Activated CD8-positive, alpha-beta memory T cell treated with anti-CD3 and anti-CD28 coated beads, Interleukin-2, amount 50 U/mL, for 4 hours (primary cell): ENCODE results near the gene TRAPPC4.
"Not testable (repeated sequence)": the region's sequence is repeated elsewhere in the genome, so short reads cannot be mapped to it uniquely, and the experiment has no call there.

ENCODE experiments used
- DNase-seq: peaks from one replicate; pipeline ENCODE4 v3.0.0-alpha.2; 2020

The TRAPPC4 gene

DNA sequence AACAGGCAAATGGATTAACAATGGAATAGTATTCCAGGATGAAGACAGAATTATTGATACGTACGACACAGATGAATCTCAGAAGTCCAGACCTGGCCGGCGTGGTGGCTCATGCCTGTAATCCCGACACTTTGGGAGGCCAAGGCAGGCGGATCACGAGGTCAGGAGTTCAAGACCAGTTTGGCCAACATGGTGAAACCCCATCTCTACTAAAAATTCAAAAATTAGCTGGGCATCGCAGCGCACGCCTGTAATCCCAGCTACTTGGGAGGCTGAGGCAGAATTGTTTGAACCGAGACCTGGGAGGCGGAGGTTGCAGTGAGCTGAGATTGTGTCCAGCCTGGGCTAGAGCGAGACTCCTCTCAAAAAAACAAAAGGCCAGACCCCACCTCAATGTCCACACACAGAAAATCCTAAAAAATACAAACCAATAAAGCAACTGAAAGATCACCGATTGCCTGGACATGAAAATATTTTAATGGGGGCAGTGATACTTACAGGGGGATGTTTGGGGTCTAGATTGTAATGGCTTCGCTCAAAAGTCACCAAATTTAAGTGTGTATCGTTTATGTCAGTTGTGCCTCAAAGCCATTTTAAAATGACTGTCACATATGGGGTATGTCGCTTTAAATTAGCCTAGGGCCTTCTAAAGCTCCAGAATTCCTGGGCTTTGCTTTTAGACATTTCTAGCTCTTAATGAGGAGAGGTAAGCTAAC, 4.2 kb upstream of the TRAPPC4 start:
- no peak for DNase-seq

DNA sequence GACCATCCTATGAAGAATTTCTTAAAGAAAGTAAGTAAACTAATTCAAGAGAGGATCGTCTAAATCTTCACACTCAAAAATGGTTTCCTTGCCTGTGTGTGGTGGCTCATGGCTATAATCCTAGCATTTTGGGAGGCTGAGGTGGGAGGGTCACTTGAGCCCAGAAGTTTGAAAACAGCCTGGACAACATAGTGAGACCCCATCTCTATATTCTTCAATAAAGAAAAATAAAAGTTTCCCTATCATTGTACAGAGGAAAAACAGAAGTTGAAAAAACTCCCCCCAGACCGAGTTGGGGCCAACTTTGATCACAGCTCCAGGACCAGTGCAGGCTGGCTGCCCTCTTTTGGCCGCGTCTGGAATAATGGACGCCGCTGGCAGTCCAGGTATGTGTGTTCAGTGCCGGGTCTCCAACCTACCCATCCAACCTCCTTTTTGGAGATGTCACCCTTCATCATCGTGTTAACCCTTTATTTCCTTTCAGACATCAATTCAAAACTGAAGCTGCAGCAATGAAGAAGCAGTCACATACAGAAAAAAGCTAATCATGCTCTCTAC, 3.4 kb upstream of the TRAPPC4 start:
- DNase-seq = no peak

DNA sequence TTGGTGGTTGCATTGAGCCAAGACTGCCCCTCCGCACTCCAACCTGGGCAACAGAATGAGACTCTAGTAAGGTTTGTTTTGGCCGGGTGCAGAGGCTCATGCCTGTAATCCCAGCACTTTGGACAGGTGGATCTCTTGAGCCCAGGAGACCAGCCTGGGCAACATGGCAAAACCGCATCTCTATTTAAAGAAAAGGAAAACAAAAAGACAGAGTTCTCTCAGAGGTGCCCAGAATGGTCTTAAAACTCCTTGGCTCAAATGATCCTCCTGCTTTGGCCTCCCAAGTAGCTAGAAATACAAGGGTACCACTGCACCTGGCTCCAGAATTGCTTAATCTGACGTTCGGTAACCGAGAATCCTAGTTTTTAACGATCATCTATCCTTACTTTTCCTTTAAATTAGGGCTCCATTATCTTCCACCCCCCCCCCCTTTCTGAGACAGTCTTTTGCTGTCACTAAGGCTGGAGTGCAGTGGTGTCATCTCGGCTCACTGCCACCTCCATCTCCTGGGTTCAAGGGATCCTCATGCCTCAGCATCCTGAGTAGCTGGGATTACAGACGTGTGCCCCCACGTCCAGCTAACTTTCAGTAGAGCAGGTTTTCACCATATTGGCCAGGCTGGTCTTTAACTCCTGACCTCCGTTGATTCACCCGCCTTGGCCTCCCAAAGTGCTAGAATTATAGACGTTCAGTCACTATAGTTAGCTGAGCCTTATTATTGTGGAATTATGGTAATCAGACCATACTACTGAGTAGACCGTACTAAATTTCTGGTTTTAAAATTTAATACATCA, 2.2 kb upstream of the TRAPPC4 start:
- DNase-seq = no peak

DNA sequence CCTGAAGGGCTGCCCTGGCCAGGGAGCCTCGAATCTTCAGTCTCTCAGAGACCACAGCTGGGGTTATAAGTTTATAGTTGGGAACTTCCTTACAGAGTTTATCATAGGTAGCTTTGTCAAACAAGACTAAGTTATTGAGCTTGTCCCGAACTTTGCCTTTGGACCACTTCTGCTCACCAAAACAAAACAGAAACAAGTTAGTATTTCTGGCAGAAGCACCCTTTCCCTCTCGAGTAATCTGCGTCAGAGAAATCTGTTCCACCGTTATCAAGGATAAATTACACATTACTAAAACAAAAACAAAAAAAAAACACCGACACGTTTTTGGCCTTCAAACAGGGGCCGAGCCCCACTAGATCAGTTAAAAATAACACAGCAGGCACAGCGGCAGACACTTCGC, 1.2 kb upstream of the TRAPPC4 start:
- DNase-seq = not testable (repeated sequence)

DNA sequence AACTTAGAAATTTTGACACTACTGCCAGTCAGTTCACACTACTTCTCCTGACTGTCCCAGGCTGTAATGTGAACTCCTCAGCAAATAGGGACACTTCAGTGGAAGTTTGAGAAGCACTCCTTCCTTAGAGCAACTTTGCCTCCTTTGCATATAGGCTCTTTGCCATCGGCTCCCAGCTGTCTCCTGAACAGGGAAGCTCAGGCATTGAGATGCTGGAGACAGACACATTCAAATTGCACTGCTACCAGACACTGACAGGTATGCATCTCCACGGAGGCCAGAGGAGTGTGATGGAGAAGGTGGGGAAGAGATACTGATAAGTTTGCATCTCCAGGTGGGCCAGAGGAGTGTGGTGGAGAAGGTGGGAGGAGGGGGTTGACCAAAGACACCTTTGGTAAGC, 1.4 kb downstream of the TRAPPC4 start:
- DNase-seq = no peak

DNA sequence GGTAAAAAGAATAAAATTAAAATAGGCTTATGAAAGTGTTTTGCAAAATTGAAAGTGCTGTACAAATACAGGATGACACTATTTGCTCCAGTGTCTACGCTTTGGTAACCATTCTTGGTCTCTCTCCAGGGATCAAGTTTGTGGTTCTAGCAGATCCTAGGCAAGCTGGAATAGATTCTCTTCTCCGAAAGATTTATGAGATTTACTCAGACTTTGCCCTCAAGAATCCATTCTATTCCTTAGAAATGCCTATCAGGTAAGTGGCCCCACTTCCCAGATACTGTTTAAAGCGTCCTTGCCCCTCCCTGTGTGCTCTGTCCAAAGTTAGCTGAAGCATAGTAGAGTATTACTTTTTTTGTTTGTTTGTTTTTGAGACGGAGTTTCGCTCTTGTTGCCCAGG, 3.1 kb downstream of the TRAPPC4 start:
- no peak for DNase-seq

DNA sequence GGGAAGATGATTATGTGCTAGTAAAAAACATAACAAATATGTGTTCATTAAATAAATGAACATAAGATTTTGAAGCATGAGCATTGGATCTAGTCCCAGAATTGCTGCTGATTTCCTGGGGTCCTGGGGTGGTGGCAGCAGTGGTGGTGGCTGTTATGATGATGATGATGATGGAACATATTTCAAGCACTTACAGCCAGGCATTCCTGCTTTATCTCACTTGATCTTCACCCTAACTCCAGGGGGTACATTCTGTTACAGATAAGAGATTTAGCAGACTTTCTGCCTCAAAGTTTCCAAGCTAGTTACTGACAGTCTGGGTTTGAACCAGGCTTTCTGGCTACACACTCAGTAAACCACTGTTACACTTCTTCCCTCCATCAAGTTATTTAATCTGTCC, 5.2 kb downstream of the TRAPPC4 start:
- no peak for DNase-seq

DNA sequence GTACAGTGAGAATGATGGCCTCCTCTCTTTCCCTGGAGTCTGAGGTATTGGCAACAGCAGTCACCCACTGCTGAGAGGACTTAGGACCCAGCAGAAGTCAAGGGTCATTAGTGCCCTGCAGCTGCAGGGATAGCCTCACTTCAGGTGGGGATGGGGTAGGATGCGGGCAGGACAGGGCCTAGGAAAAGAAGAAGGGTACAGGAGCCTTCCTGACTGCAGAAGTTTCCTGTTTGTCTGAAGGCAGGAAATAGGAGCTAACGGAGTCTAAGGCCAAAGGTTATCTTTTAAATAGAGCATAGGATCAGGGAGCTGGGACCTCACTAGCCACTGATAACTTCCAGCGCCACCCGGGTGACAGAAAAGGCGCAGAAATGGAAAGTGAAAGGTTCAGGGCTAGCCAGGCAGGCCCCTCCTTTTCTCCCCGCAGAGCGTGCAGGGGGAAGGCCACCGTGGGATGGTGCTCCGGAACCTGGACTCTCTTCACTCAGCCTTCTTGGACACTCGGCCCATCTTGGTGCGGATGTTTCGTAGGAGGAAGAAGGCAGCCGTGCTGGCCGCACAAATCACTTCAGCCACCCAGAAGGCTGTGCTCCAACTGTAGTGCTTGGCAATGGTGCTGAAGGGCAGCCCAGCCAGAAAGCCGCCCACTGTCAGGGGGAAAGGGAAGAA, 6.0 kb downstream of the TRAPPC4 start:
- no peak for DNase-seq

DNA sequence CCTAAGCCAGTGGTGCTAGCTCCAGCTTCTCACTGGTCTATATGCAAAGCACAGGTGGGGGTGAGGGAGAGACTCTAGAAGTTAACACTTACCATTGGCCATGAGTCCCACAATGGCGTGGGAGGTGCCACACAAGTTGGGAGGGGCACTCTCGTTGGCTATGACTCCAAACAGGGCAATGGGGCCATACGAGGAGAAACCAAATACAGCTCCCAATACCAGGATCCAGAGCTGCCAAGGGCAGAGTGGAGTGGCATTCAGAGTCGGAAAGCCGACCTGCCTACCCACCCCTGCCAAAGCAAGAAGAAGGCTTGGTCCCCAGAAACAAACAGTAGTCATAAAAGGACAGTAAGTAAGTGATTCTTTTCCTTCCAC, 6.5 kb downstream of the TRAPPC4 start:
- no peak for DNase-seq

DNA sequence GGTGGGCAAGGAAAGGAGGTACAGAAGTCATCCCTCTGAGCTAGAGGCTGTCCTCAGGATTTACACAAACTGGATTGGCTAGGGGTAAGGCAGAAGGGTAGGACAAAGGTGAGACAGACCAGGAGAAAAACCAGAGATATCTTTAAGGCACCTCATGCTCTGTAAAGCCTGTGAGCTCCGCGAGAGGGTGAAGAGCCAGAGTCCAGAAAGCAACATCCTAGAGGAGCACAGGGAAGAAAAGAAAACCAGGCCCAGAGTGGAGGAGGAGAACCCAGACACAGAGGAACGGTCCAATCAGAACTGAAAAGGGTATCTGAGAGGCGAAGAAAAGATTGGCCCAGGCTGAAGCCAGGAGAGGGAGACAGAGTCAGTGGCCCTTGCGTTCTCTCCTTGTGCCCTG, 7.0 kb downstream of the TRAPPC4 start:
- no peak for DNase-seq

DNA sequence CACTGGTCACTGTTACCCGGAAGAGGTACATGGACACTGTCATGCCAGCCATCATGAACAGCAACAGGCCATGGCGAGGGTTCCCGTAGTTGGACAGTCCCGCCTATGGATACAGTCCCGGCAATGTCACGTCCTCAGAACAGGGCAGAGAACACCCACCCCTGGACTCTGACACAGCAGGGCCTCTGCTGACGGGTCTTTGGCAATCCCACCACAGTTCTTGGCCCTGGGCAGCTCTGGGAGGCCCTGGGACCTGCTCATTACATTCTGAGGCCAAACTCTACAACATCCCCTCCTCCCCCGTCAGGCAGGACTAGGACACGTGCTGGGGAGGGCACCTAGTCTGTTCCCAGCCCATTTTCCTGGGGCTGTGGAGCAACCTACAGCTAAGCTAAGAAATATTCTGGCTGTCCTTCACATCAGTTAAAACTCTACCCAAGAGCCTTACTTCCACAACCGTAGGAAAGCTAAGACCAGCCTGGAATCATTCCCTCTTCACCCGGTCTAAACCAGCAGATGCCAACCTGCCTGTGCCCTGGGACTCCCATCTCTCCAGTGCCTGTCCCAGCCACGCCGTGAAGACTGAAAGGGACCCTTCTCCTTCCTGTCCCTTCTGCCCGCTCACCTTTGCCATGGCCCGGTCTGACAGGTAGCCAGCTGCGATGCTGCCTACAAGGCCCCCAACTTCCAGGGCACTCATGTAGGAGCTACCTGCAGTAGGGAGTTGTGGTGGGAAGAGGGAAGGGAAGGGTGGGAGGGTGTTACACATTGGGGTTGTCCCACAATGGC, 7.6 kb downstream of the TRAPPC4 start:
- no peak for DNase-seq

DNA sequence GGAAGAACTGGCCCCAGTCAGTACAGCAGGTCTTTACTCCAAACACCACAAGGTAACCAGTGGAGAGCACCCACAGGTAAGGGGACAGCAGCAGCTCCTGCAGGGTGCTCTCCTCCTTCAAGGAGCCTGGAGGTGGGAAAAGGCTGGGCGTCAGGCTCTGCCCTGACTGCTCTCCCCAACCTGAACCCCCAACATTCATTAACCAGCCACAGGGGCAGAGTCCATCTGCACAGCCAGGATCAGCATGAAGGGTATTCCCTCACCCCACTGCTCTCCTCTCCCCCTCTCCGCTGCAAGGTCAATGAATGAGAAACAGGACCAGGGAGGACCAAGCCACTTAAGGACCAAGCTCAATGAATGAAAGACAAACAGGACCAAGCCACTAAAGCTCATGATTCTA, 8.4 kb downstream of the TRAPPC4 start:
- no peak for DNase-seq

DNA sequence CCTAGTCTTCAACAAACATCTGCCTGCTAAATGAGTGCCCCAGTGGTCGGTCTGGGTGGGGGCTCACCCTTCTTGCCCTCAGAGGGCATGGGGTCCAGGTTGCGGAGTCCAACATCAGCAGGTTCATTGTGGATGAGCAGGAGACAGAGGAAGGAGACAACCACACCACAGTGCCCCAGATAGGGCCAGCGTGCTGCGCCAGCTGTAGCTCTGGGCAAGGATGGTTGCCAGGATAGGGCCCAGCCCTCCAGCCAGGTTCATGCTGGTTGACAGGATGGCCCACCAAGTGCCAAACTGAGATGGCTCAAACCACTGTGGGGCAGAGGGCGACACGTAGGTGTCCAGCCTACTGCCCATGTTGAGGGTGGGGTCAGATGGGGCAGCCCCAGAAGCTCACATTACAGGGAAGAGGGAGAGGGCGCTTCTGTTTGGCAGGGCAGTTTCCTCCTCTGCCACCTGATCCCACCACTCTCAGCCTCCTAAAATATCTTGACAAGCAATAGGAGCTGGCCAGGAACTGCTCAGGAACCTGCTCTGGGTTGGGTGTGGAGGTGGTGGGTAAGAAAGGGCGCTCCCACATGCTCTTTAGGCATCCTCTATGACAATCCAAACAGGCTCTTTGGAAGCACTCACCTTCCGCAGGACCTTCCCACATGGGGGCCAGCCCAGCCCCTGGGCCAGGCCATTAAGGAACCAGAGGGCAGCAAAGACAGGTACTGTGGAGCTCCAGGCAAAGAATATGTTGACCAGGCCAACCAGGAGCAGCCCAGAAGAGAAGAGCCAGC, 9.2 kb downstream of the TRAPPC4 start:
- no peak for DNase-seq

DNA sequence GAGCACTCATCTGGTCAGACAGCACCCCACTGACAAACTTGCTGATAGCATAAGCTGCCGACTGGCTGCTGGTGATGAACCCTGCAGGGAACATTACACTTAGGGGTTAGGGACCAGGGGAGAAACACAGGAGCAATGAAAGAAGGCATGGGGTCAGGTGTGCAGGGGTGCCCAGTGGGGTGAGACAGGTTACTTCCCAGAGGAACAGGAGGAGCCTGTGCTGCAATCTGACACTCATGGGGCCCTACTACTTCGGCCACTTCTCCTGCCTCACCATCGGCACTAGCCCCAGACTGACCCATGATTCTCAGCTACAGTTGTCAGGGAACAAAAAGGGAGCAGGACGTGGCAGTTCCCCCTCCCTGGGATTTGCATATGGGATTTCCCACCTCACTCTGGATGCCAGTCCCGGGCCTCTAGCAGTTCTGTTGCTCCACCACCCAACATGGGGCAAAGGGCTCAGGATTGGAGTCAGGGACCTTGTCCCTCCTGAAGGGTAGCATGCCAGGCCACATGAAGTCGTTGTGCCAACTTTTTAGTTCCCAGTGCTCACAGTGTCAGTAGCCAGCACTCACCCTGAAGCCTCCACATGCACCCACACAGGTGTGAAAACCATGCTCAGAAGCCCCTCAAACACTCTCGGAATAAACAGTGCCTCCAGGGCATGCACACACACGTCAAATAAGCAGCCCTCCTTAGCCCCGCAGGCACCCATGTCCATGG, 9.9 kb downstream of the TRAPPC4 start:
- no peak for DNase-seq

DNA sequence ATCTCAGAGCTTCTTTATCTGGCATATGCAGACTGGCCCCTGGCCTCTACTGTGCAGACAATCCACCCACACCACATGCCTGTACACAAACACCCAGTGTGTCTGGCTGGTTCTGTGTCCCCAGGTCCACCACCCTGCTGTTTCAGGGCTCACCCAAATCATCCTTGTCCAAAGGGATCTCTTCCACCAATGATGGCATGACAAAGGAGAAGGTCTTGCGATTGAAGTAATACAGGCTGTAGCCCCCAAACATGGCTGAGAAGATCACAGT, 10.4 kb downstream of the TRAPPC4 start:
- no peak for DNase-seq

DNA sequence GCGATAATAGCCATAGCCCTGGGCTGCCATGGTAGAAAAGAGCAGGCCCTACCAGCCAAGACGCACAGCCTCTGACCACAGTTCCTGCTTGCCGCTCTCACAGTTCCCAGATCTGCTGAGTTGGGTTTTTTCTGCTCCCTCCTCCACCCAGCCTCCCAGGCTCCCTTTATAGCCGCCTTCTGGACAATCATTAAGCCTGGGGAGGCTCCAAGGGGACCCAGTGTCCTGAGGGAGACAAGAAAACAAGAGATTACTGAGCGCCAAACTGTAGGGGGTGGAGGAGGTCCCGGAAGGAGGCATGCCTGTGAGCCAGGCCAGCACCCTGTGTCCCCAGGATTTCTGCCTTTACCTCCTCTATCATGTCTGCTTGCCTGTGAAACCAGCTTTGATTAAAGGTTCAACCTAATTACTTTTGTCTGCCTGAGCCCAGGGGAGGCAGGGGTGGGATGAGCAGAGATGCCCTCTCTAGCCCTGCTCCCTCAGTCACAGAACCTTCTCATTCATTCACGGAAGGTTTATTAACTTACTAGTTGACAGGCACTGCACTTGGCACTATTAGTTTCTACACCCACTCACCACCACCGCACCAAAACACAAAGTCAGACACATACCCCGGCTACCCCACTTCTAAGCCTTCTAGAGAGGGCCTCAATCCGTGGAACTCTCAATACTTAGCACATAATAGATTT, 10.9 kb downstream of the TRAPPC4 start:
- DNase-seq = no peak

DNA sequence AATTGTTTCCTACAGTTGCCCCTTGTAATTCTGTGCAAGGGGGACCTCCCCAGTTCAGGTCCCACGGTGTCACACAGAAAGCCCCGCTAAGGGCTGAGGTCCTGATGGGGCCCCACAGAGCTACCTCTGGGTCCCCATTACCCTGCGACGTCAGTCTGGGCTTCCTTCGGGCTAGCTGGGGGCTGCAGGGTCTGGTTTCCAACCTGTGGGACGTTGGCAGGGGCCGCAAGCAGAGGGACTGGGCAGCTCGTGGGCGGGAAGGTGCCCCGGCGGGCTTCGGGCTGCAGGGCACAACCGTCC, 11.4 kb downstream of the TRAPPC4 start:
- no peak for DNase-seq

DNA sequence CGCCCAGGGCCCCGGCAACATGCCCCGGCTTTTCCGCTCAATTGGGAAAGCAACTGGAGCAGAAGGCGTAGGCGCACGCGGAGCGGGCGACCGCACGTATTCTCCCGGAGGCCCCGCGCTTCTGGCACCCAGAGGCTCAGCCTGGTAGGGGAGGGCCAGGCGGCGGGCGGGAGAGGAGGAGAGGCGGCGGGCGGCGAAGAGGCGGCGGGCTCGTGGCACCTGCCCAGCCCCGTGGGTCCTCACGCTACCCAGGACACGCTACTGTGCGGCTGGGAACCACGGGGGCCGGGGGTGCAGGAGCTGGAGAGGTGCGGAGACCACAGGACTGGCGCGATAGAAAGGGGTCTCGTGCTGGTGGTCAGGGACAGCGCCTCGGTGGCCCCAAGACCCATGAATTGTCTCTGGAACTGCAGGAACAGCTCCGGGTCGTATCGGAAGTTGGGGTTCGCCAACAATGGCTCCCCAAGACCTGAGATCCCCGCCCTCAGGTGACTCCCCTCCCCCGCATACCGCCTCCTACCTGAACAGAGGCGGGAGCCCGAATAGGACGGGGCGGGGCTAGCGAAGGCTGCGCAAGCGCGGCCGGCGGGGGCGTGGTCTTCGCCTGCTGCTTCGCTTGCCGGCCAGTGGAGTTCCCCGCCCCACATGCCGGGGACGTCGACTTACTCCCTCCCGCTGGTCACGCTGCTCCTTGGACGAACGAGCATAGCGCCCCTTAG, 11.9 kb downstream of the TRAPPC4 start, which contains the start of gene SLC37A4:
Gene SLC37A4, minus strand, starts transcription at position 549 of the 719 bp plus-strand sequence.
- peak; percentile 100 for DNase-seq

DNA sequence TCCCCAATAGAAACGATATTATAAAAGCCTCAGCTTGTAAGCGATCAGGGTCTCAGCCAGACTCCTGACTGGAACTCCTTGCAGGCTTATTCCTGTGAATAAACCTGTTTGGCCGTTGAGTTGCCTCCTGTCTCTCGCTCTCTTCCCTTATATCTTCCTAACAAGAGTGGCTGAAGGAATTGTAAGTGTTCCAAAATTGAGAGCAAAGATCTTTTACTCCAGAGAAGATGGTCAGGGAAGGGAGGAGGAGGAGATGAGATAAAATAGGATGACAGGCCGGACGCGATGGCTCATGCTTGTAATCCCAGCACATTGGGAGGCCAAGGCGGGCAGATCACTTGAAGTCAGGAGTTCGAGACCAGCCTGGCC, 13.3 kb downstream of the TRAPPC4 start:
- no peak for DNase-seq

DNA sequence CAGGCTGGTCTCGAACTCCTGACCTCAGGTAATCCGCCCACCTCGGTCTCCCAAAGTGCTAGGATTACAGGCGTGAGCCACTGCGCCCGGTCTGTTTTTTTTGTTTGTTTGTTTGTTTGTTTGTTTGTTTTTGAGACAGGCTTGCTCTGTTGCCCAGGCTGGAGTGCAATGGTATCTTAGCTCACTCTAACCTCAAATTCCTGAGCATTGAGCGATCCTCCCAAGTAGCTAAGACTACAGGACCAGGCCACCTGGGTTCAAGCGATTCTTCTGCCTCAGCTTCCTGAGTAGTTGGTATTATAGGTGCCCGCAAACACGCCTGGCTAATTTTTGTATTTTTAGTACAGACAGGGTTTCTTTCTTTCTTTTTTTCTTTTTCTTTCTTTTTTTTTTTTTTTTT, 14.9 kb downstream of the TRAPPC4 start:
- DNase-seq = not testable (repeated sequence)

DNA sequence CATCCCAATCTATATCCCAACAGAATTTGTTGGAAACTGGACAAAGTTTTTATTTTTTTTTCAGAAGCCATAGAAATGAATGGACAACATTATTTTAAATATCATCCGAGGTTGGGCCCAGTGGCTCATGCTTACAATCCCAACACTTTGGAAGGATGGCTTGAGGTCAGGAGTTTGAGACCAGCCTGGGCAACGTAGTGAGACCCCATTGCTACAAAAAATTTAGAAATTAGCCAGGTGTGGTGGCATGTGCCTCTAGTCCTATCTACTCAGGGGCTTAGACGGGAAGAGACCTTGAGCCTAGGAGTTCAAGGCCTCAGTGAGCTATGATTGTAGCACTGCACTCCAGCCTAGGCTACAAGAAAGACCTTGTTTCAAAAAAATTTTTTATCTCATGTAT, 16.2 kb downstream of the TRAPPC4 start:
- DNase-seq = no peak
